SK-N-SH treated with all-trans-retinoic acid at 6 μM for 48 hours (cell line): ENCODE data around the gene CFTR.

ENCODE experiments used
- ARNTL ChIP-seq: fragments of 450-650 bp; formaldehyde crosslinking; IDR thresholded peaks from 2 replicates; pipeline ENCODE4 v1.5.0; 2020; ENCODE audit warnings: low read depth, mild to moderate bottlenecking, moderate library complexity, borderline replicate concordance
- OSR1 ChIP-seq: fragments of 250-450 bp; sonication (Bioruptor Pico); IDR thresholded peaks from 2 replicates; pipeline ENCODE4 v1.8.0; 2022; ENCODE audit warnings: moderate library complexity, mild to moderate bottlenecking, inconsistent platforms
- TOX ChIP-seq: fragments of 250-450 bp; sonication (Bioruptor Pico); IDR thresholded peaks from 2 replicates; pipeline ENCODE4 v1.8.0; 2021; ENCODE audit warnings: mild to moderate bottlenecking, moderate library complexity, borderline replicate concordance
- ZNF565 ChIP-seq: fragments of 450-650 bp; formaldehyde crosslinking; conservative IDR thresholded peaks from 2 replicates; pipeline ENCODE4 v1.5.0; 2020; ENCODE audit warnings: low read depth, mild to moderate bottlenecking, moderate library complexity
- ZNF70 ChIP-seq: fragments of 450-650 bp; formaldehyde crosslinking; IDR thresholded peaks from 2 replicates; pipeline ENCODE4 v1.5.0; 2020; ENCODE audit warnings: mild to moderate bottlenecking, moderate library complexity

- no peak for TF ChIP-seq ZNF70
- no peak for TF ChIP-seq ZNF565 (CRISPR knock-in tag)
- TF ChIP-seq ARNTL (CRISPR knock-in tag): no peak
- no peak for TF ChIP-seq OSR1 (CRISPR knock-in tag)
- no peak for TF ChIP-seq TOX (CRISPR knock-in tag)
Observed at GRCh38 chr7:117590191-117590590, 110.4 kb downstream of the CFTR start.
